Ishikawa (cell line): ENCODE results near the gene VCAN.

ENCODE experiments used
- CEBPB ChIP-seq: IDR thresholded peaks from 2 replicates; pipeline ENCODE4 v1.6.1; 2012
- CREB1 ChIP-seq: IDR thresholded peaks from 2 replicates; pipeline ENCODE4 v1.6.1; 2012; ENCODE audit warnings: low read depth
- EGR1 ChIP-seq: IDR thresholded peaks from 2 replicates; pipeline ENCODE4 v1.6.1; 2012
- EP300 ChIP-seq: IDR thresholded peaks from 2 replicates; pipeline ENCODE4 v1.6.1; 2012; ENCODE audit warnings: borderline replicate concordance
- FOXM1 ChIP-seq: IDR thresholded peaks from 2 replicates; pipeline ENCODE4 v1.6.1; 2012; ENCODE audit warnings: low read depth, borderline replicate concordance
- NFIC ChIP-seq: IDR thresholded peaks from 2 replicates; pipeline ENCODE4 v1.6.1; 2012
- RAD21 ChIP-seq: IDR thresholded peaks from 2 replicates; pipeline ENCODE4 v1.6.1; 2012; ENCODE audit warnings: low read depth
- REST ChIP-seq: IDR thresholded peaks from 2 replicates; pipeline ENCODE4 v1.6.1; 2012; ENCODE audit warnings: low read depth, mild to moderate bottlenecking
- TAF1 ChIP-seq: IDR thresholded peaks from 2 replicates; pipeline ENCODE4 v1.6.1; 2012; ENCODE audit warnings: low read depth, mild to moderate bottlenecking
- TCF12 ChIP-seq: IDR thresholded peaks from 2 replicates; pipeline ENCODE4 v1.6.1; 2012; ENCODE audit warnings: low read depth
- TEAD4 ChIP-seq: IDR thresholded peaks from 2 replicates; pipeline ENCODE4 v1.6.1; 2012
- YY1 ChIP-seq: IDR thresholded peaks from 2 replicates; pipeline ENCODE4 v1.6.1; 2012; ENCODE audit warnings: low read depth
- ZBTB7A ChIP-seq: IDR thresholded peaks from 2 replicates; pipeline ENCODE4 v1.6.1; 2012; ENCODE audit warnings: low read depth
- TF ChIP-seq, protein P1 (sequence below): IDR thresholded peaks from 2 replicates; pipeline ENCODE4 v1.6.1; 2012
- TF ChIP-seq, protein P2 (sequence below): IDR thresholded peaks from 2 replicates; pipeline ENCODE4 v1.6.1; 2012

The VCAN gene

DNA sequence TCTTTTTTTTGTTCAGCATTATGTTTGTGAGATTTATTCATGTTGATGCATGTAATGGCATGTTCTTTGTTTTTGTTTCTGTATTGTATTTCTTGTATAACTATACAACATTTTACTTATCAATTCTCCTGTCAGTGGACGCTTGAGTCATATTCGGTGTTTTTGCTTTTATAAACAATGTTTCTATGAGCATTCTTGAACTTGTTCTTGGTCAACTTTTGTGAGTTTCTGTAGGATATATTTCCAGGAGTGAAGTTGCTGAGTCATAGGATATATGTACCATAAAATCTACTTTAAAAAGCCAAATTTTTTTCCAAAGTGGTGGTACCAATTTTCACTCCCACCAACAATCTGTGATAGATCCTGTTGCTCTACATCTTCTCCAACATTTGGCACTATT lies 104.8 kb downstream of the VCAN start:
- no peak for TF ChIP-seq EP300
- TF ChIP-seq ZBTB7A = no peak
- no peak for TF ChIP-seq CEBPB
- TF ChIP-seq TEAD4 = no peak
- no peak for TF ChIP-seq TAF1
- no peak for TF ChIP-seq YY1
- TF ChIP-seq, protein P1, sequence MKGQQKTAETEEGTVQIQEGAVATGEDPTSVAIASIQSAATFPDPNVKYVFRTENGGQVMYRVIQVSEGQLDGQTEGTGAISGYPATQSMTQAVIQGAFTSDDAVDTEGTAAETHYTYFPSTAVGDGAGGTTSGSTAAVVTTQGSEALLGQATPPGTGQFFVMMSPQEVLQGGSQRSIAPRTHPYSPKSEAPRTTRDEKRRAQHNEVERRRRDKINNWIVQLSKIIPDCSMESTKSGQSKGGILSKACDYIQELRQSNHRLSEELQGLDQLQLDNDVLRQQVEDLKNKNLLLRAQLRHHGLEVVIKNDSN = no peak
- TF ChIP-seq TCF12 = no peak
- TF ChIP-seq FOXM1 = no peak
- TF ChIP-seq REST = no peak
- no peak for TF ChIP-seq EGR1
- TF ChIP-seq RAD21 = no peak
- TF ChIP-seq NFIC = no peak

- no peak for TF ChIP-seq CEBPB
- TF ChIP-seq, protein P2, sequence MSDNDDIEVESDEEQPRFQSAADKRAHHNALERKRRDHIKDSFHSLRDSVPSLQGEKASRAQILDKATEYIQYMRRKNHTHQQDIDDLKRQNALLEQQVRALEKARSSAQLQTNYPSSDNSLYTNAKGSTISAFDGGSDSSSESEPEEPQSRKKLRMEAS = no peak
- no peak for TF ChIP-seq FOXM1
- TF ChIP-seq TEAD4 = no peak
Observed at GRCh38 chr5:83577036-83577636, 105.6 kb downstream of the VCAN start.

DNA sequence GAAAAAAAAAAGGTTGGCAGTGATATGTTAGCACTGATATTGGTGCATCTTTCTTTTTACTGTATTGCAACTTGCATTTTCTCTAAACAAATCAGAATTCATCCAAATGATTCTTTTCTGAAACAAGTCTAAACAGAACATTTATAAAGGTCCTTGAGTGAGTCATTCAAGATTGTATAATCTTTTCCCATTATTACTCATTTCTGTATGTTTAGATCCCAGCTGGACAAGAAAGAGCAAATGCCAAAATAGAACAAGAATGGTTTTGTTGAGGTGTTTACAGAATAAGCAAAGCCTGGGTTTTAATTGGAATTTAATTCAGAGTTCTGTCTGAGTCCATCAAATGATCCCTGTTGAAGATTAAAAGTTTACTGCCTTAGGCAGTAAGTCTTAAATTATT lies 112.3 kb downstream of the VCAN start:
- TF ChIP-seq CEBPB (no peak), TEAD4 (no peak), TAF1 (no peak), TCF12 (no peak), NFIC (no peak), YY1 (no peak), FOXM1 (no peak), ZBTB7A (no peak), RAD21 (no peak), EP300 (no peak), REST (no peak), CREB1 (no peak), EGR1 (no peak)
- TF ChIP-seq, protein P1 = no peak
- TF ChIP-seq, protein P2 = no peak

- TF ChIP-seq RAD21 = no peak
- TF ChIP-seq CREB1 = no peak
- no peak for TF ChIP-seq FOXM1
- TF ChIP-seq CEBPB = no peak
- TF ChIP-seq NFIC = no peak
- no peak for TF ChIP-seq EP300
- no peak for TF ChIP-seq ZBTB7A
- TF ChIP-seq, protein P1 = no peak
- no peak for TF ChIP-seq TCF12
Observed at GRCh38 chr5:83586874-83587776, 115.6 kb downstream of the VCAN start.

- TF ChIP-seq CREB1 (no peak), RAD21 (no peak), EGR1 (no peak), TAF1 (no peak), ZBTB7A (no peak), CEBPB (no peak), TEAD4 (no peak), NFIC (no peak), FOXM1 (no peak), REST (no peak), YY1 (no peak), EP300 (no peak), TCF12 (no peak)
- TF ChIP-seq, protein P1 = no peak
- TF ChIP-seq, protein P2 = no peak
Observed at GRCh38 chr5:83589786-83590185, 118.2 kb downstream of the VCAN start.
